Left ventricle myocardium inferior (tissue), 1 donor: ENCODE results near the gene LRP1B. TPM values are rescaled to one million over a fixed set of nuclear protein-coding genes. Genes with fewer than 3 reads are reported as not detected.

ENCODE experiments used
- DNase-seq: peaks from one replicate; pipeline ENCODE4 v3.0.0-alpha.2; 2020
- H3K27ac ChIP-seq: fragments of 200-600 bp; replicated peaks from 2 replicates; pipeline ENCODE4 v1.8.0; 2021
- H3K27me3 ChIP-seq: fragments of 200-600 bp; 2 replicates; pipeline ENCODE4 v1.8.0; 2021; ENCODE audit warnings: low read depth
- H3K36me3 ChIP-seq: fragments of 200-600 bp; 2 replicates; pipeline ENCODE4 v1.8.0; 2021
- H3K4me1 ChIP-seq: fragments of 200-600 bp; 2 replicates; pipeline ENCODE4 v1.8.0; 2021
- H3K4me3 ChIP-seq: fragments of 200-600 bp; 2 replicates; pipeline ENCODE4 v1.8.0; 2021; ENCODE audit warnings: mild to moderate bottlenecking, moderate library complexity
- H3K9me3 ChIP-seq: fragments of 200-600 bp; replicated peaks from 2 replicates; pipeline ENCODE4 v1.8.0; 2021
- intact Hi-C: fragments of 100-400 bp; cut with micrococcal nuclease; formaldehyde crosslinking; loops from one replicate; pipeline ENCODE4 v1.11.0; 2022
- total RNA-seq: library from RNA; stranded (reverse); fragmentation: NEBNext Ultra II Directional; extraction: Animal tissue kit (Norgen Biotek cat#: 25700); gene quantifications from one replicate; pipeline ENCODE4 v1.2.1, GENCODE V29; 2021
- TF ChIP-seq, protein P1 (sequence below): fragments of 200-600 bp; IDR thresholded peaks from 2 replicates; pipeline ENCODE4 v1.8.0; 2021; ENCODE audit warnings: antibody characterized with exemption, mild to moderate bottlenecking, borderline replicate concordance
- donor health status: DM: no; HTN: yes; CAD: no; lungs with severe emphysema.

LRP1B gene
- total RNA-seq, 1 donor from 2014 or later = 0.08 TPM

DNA sequence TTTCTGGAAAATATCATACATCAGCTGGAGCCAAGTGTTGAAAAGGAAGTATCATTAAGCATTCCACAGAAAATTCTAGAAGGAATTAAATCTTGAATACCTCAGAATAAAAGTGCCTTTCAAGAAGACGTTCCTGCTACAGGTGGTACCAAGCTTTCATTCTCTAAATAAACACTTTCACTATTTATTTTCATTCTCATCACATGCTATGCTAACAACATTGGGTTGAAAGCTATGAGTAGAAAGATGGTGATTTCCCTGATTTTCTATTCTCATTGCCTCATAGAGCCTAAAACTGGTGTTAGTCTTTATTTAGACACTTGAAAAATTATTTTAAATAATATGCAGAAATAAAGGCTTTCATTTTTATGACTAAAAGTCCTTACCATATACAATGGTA, 324.7 kb downstream of the LRP1B start:
- no peak overlapping the region for H3K27ac ChIP-seq
- H3K27me3 ChIP-seq = no peaks in the 10 kb centered on the region
- no peaks in the 10 kb centered on the region for H3K4me1 ChIP-seq
- DNase-seq = no peak
- peaks cover 5% of the 10 kb centered on the region for H3K9me3 ChIP-seq
- TF ChIP-seq, protein P1, sequence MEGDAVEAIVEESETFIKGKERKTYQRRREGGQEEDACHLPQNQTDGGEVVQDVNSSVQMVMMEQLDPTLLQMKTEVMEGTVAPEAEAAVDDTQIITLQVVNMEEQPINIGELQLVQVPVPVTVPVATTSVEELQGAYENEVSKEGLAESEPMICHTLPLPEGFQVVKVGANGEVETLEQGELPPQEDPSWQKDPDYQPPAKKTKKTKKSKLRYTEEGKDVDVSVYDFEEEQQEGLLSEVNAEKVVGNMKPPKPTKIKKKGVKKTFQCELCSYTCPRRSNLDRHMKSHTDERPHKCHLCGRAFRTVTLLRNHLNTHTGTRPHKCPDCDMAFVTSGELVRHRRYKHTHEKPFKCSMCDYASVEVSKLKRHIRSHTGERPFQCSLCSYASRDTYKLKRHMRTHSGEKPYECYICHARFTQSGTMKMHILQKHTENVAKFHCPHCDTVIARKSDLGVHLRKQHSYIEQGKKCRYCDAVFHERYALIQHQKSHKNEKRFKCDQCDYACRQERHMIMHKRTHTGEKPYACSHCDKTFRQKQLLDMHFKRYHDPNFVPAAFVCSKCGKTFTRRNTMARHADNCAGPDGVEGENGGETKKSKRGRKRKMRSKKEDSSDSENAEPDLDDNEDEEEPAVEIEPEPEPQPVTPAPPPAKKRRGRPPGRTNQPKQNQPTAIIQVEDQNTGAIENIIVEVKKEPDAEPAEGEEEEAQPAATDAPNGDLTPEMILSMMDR = no peak
- H3K36me3 ChIP-seq = no peaks in the 10 kb centered on the region
- H3K4me3 ChIP-seq = no peak overlapping the region
- intact Hi-C loops = no loop called here

DNA sequence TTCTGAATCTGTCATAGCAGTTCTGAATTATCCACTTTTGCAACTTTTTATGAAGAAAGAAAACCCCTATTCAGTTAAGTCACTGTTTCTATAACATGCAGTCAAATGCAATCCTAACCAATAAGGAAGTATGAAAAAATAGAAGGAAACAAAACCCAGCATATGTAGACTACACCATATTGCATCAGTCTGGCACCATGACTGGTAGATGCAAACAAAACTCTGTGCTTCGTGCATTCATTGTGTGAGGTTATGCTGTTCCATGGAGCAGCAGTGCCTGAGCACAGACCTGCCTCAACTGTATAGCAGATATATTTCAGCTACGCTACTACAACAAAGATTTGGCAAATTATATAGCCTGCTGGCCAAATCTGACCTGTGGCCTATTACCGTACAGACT, 325.5 kb downstream of the LRP1B start:
- TF ChIP-seq, protein P1 = no peak
- H3K4me3 ChIP-seq = no peak overlapping the region
- intact Hi-C loops = no loop called here
- no peaks in the 10 kb centered on the region for H3K27me3 ChIP-seq
- no peak overlapping the region for H3K27ac ChIP-seq
- no peaks in the 10 kb centered on the region for H3K36me3 ChIP-seq
- H3K4me1 ChIP-seq = no peaks in the 10 kb centered on the region
- peaks cover 7% of the 10 kb centered on the region for H3K9me3 ChIP-seq
- DNase-seq = no peak

DNA sequence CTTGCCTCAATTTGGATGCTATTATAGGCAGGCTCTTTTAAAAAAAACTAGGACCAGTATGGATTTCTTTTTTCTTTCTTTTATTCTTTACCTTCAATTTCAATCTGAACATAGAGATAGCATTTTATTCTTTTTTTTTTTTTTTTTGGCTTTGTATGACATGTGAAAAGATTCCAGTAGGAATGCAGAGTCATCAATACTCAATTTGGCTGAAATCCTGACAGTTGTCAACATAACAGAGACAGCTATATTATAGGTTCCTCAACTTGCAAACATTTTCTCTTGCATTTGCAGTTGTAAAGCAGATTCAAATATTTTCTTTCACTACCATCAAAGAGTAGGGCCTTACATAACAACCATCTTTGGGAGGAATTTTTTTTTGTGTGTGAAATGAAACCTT, 334.4 kb downstream of the LRP1B start:
- Histone ChIP-seq H3K27ac (no peak overlapping the region), H3K4me1 (no peaks in the 10 kb centered on the region), H3K36me3 (no peaks in the 10 kb centered on the region), H3K9me3 (peaks cover 6% of the 10 kb centered on the region), H3K27me3 (no peaks in the 10 kb centered on the region), H3K4me3 (no peak overlapping the region)
- DNase-seq = no peak
- intact Hi-C loops = no loop called here
- TF ChIP-seq, protein P1 = no peak

DNA sequence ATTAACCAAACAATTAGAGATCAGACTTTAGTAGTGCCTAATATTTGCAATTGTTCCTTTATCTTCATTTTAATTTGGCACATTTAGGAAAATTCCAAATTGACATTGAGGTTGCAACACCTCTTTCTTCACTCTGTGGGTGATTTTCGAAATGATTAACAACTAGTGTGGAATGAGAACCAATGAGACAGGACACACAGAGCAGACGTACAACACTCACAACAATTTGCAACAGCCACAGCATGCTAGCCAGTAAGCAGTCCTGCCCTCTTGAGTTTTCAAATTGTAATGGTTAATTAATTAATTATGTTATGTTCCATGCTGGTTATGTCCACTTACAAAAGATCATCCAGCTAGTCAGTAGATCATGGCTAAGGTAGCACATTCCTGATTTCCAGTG, 339.3 kb downstream of the LRP1B start:
- no peaks in the 10 kb centered on the region for H3K27me3 ChIP-seq
- no peak overlapping the region for H3K27ac ChIP-seq
- no peaks in the 10 kb centered on the region for H3K36me3 ChIP-seq
- H3K4me3 ChIP-seq = no peak overlapping the region
- no peak for DNase-seq
- no peaks in the 10 kb centered on the region for H3K4me1 ChIP-seq
- intact Hi-C loops = no loop called here
- TF ChIP-seq, protein P1 = no peak
- no peaks in the 10 kb centered on the region for H3K9me3 ChIP-seq

DNA sequence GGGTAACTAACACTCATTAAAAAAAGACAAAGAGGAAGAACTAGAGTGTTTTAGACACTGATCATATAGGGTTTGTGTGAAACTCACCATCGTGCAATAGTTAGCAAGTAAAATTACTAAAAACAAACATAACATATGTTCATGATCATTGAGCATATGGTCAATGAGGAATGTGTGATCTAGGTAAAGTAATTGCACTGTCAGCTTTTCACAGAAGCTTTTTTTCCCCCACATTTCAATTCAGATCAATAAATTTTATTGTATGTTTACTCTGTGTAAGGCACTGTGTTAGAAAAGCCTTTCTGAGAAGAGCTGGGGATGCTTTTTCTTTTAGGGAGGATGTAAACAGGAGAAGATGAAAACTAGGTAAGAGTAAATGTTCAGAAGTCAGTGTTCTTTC, 348.2 kb downstream of the LRP1B start:
- DNase-seq = no peak
- TF ChIP-seq, protein P1 = no peak
- H3K27ac ChIP-seq = no peak overlapping the region
- no peaks in the 10 kb centered on the region for H3K9me3 ChIP-seq
- H3K27me3 ChIP-seq = peaks cover 13% of the 10 kb centered on the region
- intact Hi-C loops = no loop called here
- H3K36me3 ChIP-seq = no peaks in the 10 kb centered on the region
- no peaks in the 10 kb centered on the region for H3K4me1 ChIP-seq
- H3K4me3 ChIP-seq = no peak overlapping the region
